SH-SY5Y (cell line): ENCODE data around the gene SPINK5.

Experiments
- GATA2 ChIP-seq: IDR thresholded peaks from 2 replicates; pipeline ENCODE4 v1.6.1; 2011; ENCODE audit warnings: mild to moderate bottlenecking, low read depth, low read length
- GATA3 ChIP-seq: IDR thresholded peaks from 2 replicates; pipeline ENCODE4 v1.6.1; 2011; ENCODE audit warnings: low read depth, mild to moderate bottlenecking, low read length, moderate library complexity

GRCh38 chr5:148090773-148091250 lies 27.0 kb downstream of the SPINK5 start:
- TF ChIP-seq GATA2: no peak
- TF ChIP-seq GATA3: no peak
